Measurements from ENCODE around the gene SLC4A2. TPM values are rescaled to one million over a fixed set of nuclear protein-coding genes. Genes with fewer than 3 reads are reported as not detected.

Gene SLC4A2
- total and polyA plus RNA-seq, 2 of the 8 experiments (the other 6 are each of a cell fraction or from before 2014, with no cell fraction given): 72.6 to 147 TPM

DNA sequence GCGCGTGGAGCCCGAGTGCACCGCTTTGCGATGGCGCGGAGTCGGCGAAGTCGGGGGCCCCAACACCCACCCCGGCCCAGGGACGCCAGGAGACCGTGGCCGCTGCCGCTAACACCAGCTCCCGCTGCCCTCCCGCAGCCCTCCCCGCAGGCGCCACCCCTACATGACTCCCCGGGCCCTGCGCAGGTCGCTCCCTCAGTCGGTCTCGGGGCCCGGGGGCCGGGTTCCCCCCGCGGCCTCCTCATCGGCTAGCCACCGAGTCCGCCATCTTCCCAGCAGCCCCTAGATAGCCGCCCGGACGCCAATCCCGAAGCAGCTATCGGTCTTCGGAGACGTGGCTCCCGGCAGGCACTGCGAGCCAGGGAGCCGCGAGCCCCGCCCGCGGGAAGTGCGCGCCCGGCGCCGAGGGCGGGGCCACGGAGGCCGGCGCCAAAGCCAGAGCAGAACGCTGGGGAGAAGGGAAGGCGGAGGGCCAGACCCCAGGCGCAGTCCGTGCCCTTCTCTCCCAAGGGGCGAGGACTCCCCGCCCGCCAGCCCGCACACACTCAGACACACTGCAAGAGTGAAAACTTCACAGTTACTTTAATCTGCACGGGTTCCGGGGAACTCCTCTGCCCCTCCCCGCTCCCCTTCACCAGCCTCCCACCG, 21.3 kb downstream of the SLC4A2 start, which contains the start of gene FASTK:
TSS of gene FASTK (minus strand) at position 288 of the 648 bp plus-strand sequence. CDS start at position 245, 43 bp downstream.
- H4K8ac ChIP-seq (ENCODE audit: extremely low read depth, insufficient read depth, low read length): peak within 1 kb of the TSS; percentile 93
- H3K4me1 ChIP-seq (replicated peaks in 1 of 4; ENCODE audit: control insufficient read depth in 3 of 4, insufficient read depth in 4 of 4, low read length in 3 of 4): peaks cover 3 to 43% (median 27%) of the 10 kb centered on the region in 4 experiments
- H3K4me3 ChIP-seq (ENCODE audit: extremely low read depth in 1 of 4, insufficient read depth in 2 of 4, low read depth in 3 of 4, low read length in 4 of 4): peak within 1 kb of the TSS; percentile 79 to 94 (median 88)
- peak within 1 kb of the TSS; percentile 78 for H3K18ac ChIP-seq (ENCODE audit: extremely low read depth, low read length)
- FAIRE-seq: no peak
- H2AK5ac ChIP-seq (ENCODE audit: low read depth, low read length): no peak within 1 kb of the TSS
- H3K23me2 ChIP-seq (ENCODE audit: low read depth, low read length): peaks cover 22% of the 10 kb centered on the region
- peak within 1 kb of the TSS; percentile 73 for H3K56ac ChIP-seq (replicated peaks; ENCODE audit: insufficient read length, low read depth, low read length)
- ChIA-PET POLR2A (ENCODE audit: partially characterized antibody) (interaction anchor here (0.8 to 2.5 kb wide), 10 partner anchors 13 to 83 kb away, joined by 3 to 17 read pairs (median 4); no protein-coding TSS in a partner anchor), CTCF (ENCODE audit: partially characterized antibody) (interaction anchor here (1.0 to 6.0 kb wide), 4 partner anchors 23 to 63 kb away, joined by 3 to 23 read pairs (median 3); partner anchors contain the start of gene CDK5)
- H4K20me1 ChIP-seq (replicated peaks in 1 of 2; ENCODE audit: control insufficient read depth in 1 of 2, insufficient read depth in 2 of 2, low read length in 2 of 2): peaks cover 16 to 18% of the 10 kb centered on the region in 2 experiments
- peak within 1 kb of the TSS; percentile 76 for H3K27ac ChIP-seq (ENCODE audit: low read depth, low read length)
- peak within 1 kb of the TSS; percentile 92 for H4K91ac ChIP-seq (replicated peaks; ENCODE audit: insufficient read length, low read length)
- peak within 1 kb of the TSS; percentile 86 for H4K5ac ChIP-seq (ENCODE audit: insufficient read length, low read depth, low read length)
- peak within 1 kb of the TSS; percentile 95 to 100 for H3K4me2 ChIP-seq (ENCODE audit: insufficient read depth in 1 of 2, low read depth in 2 of 2, low read length in 2 of 2)
- H2AFZ ChIP-seq (ENCODE audit: low read length): no peak within 1 kb of the TSS
- H3K9me3 ChIP-seq (ENCODE audit: insufficient read depth in 2 of 2, low read depth in 1 of 2, low read length in 1 of 2): no peaks in the 10 kb centered on the region
- H3K4ac ChIP-seq (replicated peaks; ENCODE audit: insufficient read length, low read depth, low read length): peak within 1 kb of the TSS; percentile 88
- H2BK12ac ChIP-seq (ENCODE audit: low read depth, low read length): 0 out of 2 replicates have a peak within 1 kb of the TSS, but pooled peaks have one; percentile 17
- WGBS, 2 experiments (ENCODE audit: extremely low coverage in 1 of 2, insufficient coverage in 1 of 2, insufficient read length in 1 of 2, insufficient replicate concordance in 2 of 2, low coverage in 1 of 2, low lambda C conversion rate in 2 of 2, missing lambda C conversion rate in 1 of 2): 2% methylated on average over 36 of the region's 66 CpGs; no CpG with 5 or more reads in 1 of the 2 experiments
- no peak within 1 kb of the TSS for H2BK20ac ChIP-seq (ENCODE audit: low read length)
- H3K9ac ChIP-seq (replicated peaks in 1 of 4; ENCODE audit: extremely low read depth in 1 of 4, low read depth in 3 of 4, low read length in 3 of 4): peak within 1 kb of the TSS; percentile 86 to 89 (median 88)
- H3K79me2 ChIP-seq (ENCODE audit: control insufficient read depth in 1 of 2, insufficient read depth in 2 of 2, low read length in 2 of 2): peaks cover 0 to 10% of the 10 kb centered on the region in 2 experiments; a peak in 1 of 4 replicates
- peaks cover 12% of the 10 kb centered on the region for H3K79me1 ChIP-seq (ENCODE audit: low read depth, low read length)
- H3K27me3 ChIP-seq (replicated peaks in 1 of 4; ENCODE audit: control insufficient read depth in 3 of 4, extremely low read depth in 1 of 4, insufficient read depth in 3 of 4, low read length in 3 of 4): peaks cover 0 to 7% (median 5%) of the 10 kb centered on the region in 4 experiments; a peak in 5 of 7 replicates
- H2BK15ac ChIP-seq (ENCODE audit: low read length): peak within 1 kb of the TSS; percentile 97
- peak in 1 of 2 experiments; percentile 88 for DNase-seq (ENCODE audit: low read depth in 1 of 2, low spot score in 2 of 2)
- peak within 1 kb of the TSS; percentile 59 for H2BK120ac ChIP-seq (replicated peaks; ENCODE audit: low read depth, low read length)
- H2BK5ac ChIP-seq (ENCODE audit: low read depth, low read length): peak within 1 kb of the TSS; percentile 71; the same call in 1 of the 2 replicates
- peaks cover 0 to 7% (median 5%) of the 10 kb centered on the region in 4 experiments; a peak in 7 of 8 replicates for H3K36me3 ChIP-seq (ENCODE audit: control insufficient read depth in 2 of 4, insufficient read depth in 4 of 4, low read length in 3 of 4)
- H3K14ac ChIP-seq (ENCODE audit: insufficient read length): no peak within 1 kb of the TSS
- H3K23ac ChIP-seq (ENCODE audit: insufficient read length): no peak within 1 kb of the TSS
- TF ChIP-seq PHF8 (conservative IDR thresholded peaks at IDR 0.05; ENCODE audit: low read depth, low read length) (peak; percentile 85), CEBPB (IDR thresholded peaks at IDR 0.05; ENCODE audit: low read depth, low read length) (no peak), CHD2 (IDR thresholded peaks at IDR 0.05; ENCODE audit: low read length) (no peak), GTF2F1 (IDR thresholded peaks at IDR 0.05; ENCODE audit: borderline replicate concordance, low read depth, low read length) (no peak), CBX5 (IDR thresholded peaks at IDR 0.05; ENCODE audit: low read depth, low read length) (no peak), CREB1 (IDR thresholded peaks at IDR 0.05) (no peak), SP2 (IDR thresholded peaks at IDR 0.05; ENCODE audit: low read length) (no peak), BACH1 (IDR thresholded peaks at IDR 0.05; ENCODE audit: low read length) (no peak), ASH2L (IDR thresholded peaks at IDR 0.05; ENCODE audit: low read length) (peak; percentile 76)
- TF ChIP-seq, protein P1, sequence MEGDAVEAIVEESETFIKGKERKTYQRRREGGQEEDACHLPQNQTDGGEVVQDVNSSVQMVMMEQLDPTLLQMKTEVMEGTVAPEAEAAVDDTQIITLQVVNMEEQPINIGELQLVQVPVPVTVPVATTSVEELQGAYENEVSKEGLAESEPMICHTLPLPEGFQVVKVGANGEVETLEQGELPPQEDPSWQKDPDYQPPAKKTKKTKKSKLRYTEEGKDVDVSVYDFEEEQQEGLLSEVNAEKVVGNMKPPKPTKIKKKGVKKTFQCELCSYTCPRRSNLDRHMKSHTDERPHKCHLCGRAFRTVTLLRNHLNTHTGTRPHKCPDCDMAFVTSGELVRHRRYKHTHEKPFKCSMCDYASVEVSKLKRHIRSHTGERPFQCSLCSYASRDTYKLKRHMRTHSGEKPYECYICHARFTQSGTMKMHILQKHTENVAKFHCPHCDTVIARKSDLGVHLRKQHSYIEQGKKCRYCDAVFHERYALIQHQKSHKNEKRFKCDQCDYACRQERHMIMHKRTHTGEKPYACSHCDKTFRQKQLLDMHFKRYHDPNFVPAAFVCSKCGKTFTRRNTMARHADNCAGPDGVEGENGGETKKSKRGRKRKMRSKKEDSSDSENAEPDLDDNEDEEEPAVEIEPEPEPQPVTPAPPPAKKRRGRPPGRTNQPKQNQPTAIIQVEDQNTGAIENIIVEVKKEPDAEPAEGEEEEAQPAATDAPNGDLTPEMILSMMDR (IDR thresholded peaks at IDR 0.05; ENCODE audit: control extremely low read depth in 1 of 3, insufficient read depth in 1 of 3, low read depth in 1 of 3, low read length in 3 of 3): no peak; a peak in 1 of 4 replicates

Data from H1 (cell line).